ENCODE data around the gene PRLR. TPM values are rescaled to one million over a fixed set of nuclear protein-coding genes. Genes with fewer than 3 reads are reported as not detected.
"Not testable (repeated sequence)": the region's sequence is repeated elsewhere in the genome, so short reads cannot be mapped to it uniquely, and the experiment has no call there.

PRLR gene
- total RNA-seq (2014; rRNA removed; shearing (Covaris generic)), result 0.96 TPM in 2 replicates

GRCh38 chr5:35230038-35230611 is at the start of gene PRLR:
Gene PRLR (minus strand): TSS chr5:35230487. CDS start chr5:35089620, 140,867 bp downstream.
- peak; percentile 49 for DNase-seq (ENCODE audit: low read depth)

- DNase-seq (ENCODE audit: low read depth), result no peak
Measured at GRCh38 chr5:35274839-35275509, 44.7 kb upstream of the PRLR start.

- DNase-seq (ENCODE audit: low read depth), result no peak
Measured at GRCh38 chr5:35269006-35269405, 38.7 kb upstream of the PRLR start.

GRCh38 chr5:35266276-35266675 is 36.0 kb upstream of the PRLR start:
- DNase-seq (ENCODE audit: low read depth), result no peak

GRCh38 chr5:35264509-35264908 is 34.2 kb upstream of the PRLR start:
- no peak for DNase-seq (ENCODE audit: low read depth)

- DNase-seq (ENCODE audit: low read depth), result no peak
Measured at GRCh38 chr5:35263266-35263877, 33.1 kb upstream of the PRLR start.

- DNase-seq (ENCODE audit: low read depth), result no peak
Measured at GRCh38 chr5:35253582-35253981, 23.3 kb upstream of the PRLR start.

- DNase-seq (ENCODE audit: low read depth), result no peak
Measured at GRCh38 chr5:35252963-35253362, 22.7 kb upstream of the PRLR start.

GRCh38 chr5:35248843-35249780 is 18.8 kb upstream of the PRLR start:
- peak; percentile 22 for DNase-seq (ENCODE audit: low read depth)

GRCh38 chr5:35247648-35248034 is 17.4 kb upstream of the PRLR start:
- DNase-seq (ENCODE audit: low read depth), result peak; percentile 73

- peak; percentile 55 for DNase-seq (ENCODE audit: low read depth)
Measured at GRCh38 chr5:35246900-35247647, 16.8 kb upstream of the PRLR start.

GRCh38 chr5:35246411-35246810 is 16.1 kb upstream of the PRLR start:
- peak; percentile 34 for DNase-seq (ENCODE audit: low read depth)

GRCh38 chr5:35245371-35245770 is 15.1 kb upstream of the PRLR start:
- not testable (repeated sequence) for DNase-seq (ENCODE audit: low read depth)

GRCh38 chr5:35244171-35244570 is 13.9 kb upstream of the PRLR start:
- DNase-seq (ENCODE audit: low read depth), result no peak

- no peak for DNase-seq (ENCODE audit: low read depth)
Measured at GRCh38 chr5:35242702-35243258, 12.5 kb upstream of the PRLR start.

GRCh38 chr5:35240892-35241291 is 10.6 kb upstream of the PRLR start:
- no peak for DNase-seq (ENCODE audit: low read depth)

GRCh38 chr5:35239911-35240610 is 9.8 kb upstream of the PRLR start:
- no peak for DNase-seq (ENCODE audit: low read depth)

GRCh38 chr5:35239476-35239875 is 9.2 kb upstream of the PRLR start:
- no peak for DNase-seq (ENCODE audit: low read depth)

- no peak for DNase-seq (ENCODE audit: low read depth)
Measured at GRCh38 chr5:35237580-35238376, 7.5 kb upstream of the PRLR start.

GRCh38 chr5:35236770-35237169 is 6.5 kb upstream of the PRLR start:
- DNase-seq (ENCODE audit: low read depth), result no peak
